NAMALWA (cell line): ENCODE results near the gene IGF2BP3.

ENCODE experiments used
- DNase-seq: peaks from one replicate; pipeline ENCODE4 v3.0.0-alpha.2; 2015; ENCODE audit warnings: low spot score

The IGF2BP3 gene

GRCh38 chr7:23293500-23294073, 176.7 kb downstream of the IGF2BP3 start:
- DNase-seq = no peak

- DNase-seq = no peak
Measured at GRCh38 chr7:23292623-23293022, 177.7 kb downstream of the IGF2BP3 start.

- no peak for DNase-seq
Measured at GRCh38 chr7:23291957-23292560, 178.2 kb downstream of the IGF2BP3 start.

- DNase-seq = no peak
Measured at GRCh38 chr7:23290993-23291392, 179.3 kb downstream of the IGF2BP3 start.

GRCh38 chr7:23287612-23288011, 182.7 kb downstream of the IGF2BP3 start:
- no peak for DNase-seq

GRCh38 chr7:23285657-23286646, 184.3 kb downstream of the IGF2BP3 start:
- DNase-seq = peak; percentile 37

- DNase-seq = no peak
Measured at GRCh38 chr7:23284871-23285270, 185.4 kb downstream of the IGF2BP3 start.

GRCh38 chr7:23283086-23283485, 187.2 kb downstream of the IGF2BP3 start:
- DNase-seq = no peak

GRCh38 chr7:23279819-23280525, 190.3 kb downstream of the IGF2BP3 start:
- DNase-seq = no peak

GRCh38 chr7:23277359-23277989, 192.8 kb downstream of the IGF2BP3 start:
- peak; percentile 95 for DNase-seq

GRCh38 chr7:23276947-23277346, 193.3 kb downstream of the IGF2BP3 start:
- DNase-seq = no peak

- DNase-seq = peak; percentile 76
Measured at GRCh38 chr7:23276376-23276775, 193.9 kb downstream of the IGF2BP3 start.

- DNase-seq = no peak
Measured at GRCh38 chr7:23275912-23276311, 194.4 kb downstream of the IGF2BP3 start.

GRCh38 chr7:23273141-23273599, 197.1 kb downstream of the IGF2BP3 start:
- DNase-seq = peak; percentile 98

GRCh38 chr7:23272275-23272674, 198.0 kb downstream of the IGF2BP3 start:
- DNase-seq = no peak

GRCh38 chr7:23268746-23269145, 201.5 kb downstream of the IGF2BP3 start:
- DNase-seq = no peak

GRCh38 chr7:23268167-23268566, 202.1 kb downstream of the IGF2BP3 start:
- DNase-seq = no peak

GRCh38 chr7:23267357-23267756, 202.9 kb downstream of the IGF2BP3 start:
- DNase-seq = no peak

- DNase-seq = no peak
Measured at GRCh38 chr7:23266918-23267317, 203.4 kb downstream of the IGF2BP3 start.

GRCh38 chr7:23264916-23265458, 205.3 kb downstream of the IGF2BP3 start:
- DNase-seq = no peak

- peak; percentile 90 for DNase-seq
Measured at GRCh38 chr7:23261843-23262452, 208.3 kb downstream of the IGF2BP3 start.
